CD4-positive, alpha-beta T cell treated with Interferon alpha-2 for 1 hour (primary cell): ENCODE data around the gene PACRGL.

ENCODE experiments used
- DNase-seq, 2 donors: peaks; one replicate each; pipeline ENCODE4 v3.0.0-alpha.2; 2020 to 2022

PACRGL gene

GRCh38 chr4:20700007-20700761, at the start of gene PACRGL:
PACRGL (plus strand) TSS chr4:20700458; CDS start chr4:20704482, 4,024 bp downstream.
- peak; percentile 92 to 93 for DNase-seq

DNA sequence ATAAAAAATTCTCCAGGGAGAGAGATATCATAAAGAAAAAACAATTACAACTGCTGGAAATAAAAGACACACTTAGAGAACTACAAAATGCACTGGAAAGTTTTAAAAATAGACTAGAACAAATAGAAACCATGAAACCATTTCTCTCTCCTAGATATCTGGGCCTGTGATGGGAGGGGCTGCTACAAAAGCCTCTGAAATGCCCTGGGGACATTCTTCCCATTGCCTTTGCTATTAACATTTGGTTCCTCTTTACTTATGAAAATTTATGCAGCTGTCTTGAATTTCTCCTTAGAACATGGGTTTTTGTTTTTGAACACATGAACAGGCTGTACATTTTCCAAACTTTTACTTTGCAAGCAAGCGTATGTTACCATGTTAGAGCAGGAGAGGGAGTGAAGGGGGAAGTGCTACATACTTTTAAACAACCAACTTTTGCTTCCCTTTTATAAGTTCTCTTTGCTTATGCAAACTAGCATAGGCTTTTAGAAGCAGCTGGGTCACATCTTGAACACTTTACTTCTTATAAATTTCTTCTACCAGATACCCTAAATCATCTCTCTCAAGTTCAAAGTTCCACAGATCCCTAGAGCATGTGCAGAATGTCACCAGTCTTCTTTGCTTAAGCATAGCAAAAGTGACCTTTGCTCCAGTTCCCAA, 47.9 kb upstream of the PACRGL start:
- no peak for DNase-seq

- no peak for DNase-seq
These were observed 41.8 kb upstream of the PACRGL start for GRCh38 chr4:20658456-20658855.

DNA sequence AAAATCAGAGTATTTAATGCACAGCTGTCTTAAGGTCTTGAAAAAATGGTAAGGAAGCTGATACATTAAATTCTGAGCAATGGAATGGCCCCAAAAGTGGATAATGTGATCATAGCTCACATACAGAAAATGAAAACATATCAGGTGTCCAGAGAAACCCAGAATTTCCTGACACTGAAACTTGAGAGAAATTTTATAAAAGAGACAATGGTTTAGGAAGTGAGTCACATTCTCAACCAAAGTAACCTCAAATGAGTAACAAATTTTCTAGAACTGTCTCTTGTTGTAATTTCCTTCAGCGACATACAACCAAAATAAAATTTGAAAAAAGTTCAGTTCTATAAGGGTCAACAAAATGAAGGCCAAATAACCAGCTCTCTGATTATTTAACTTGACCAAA, 37.4 kb upstream of the PACRGL start:
- DNase-seq, result no peak

DNA sequence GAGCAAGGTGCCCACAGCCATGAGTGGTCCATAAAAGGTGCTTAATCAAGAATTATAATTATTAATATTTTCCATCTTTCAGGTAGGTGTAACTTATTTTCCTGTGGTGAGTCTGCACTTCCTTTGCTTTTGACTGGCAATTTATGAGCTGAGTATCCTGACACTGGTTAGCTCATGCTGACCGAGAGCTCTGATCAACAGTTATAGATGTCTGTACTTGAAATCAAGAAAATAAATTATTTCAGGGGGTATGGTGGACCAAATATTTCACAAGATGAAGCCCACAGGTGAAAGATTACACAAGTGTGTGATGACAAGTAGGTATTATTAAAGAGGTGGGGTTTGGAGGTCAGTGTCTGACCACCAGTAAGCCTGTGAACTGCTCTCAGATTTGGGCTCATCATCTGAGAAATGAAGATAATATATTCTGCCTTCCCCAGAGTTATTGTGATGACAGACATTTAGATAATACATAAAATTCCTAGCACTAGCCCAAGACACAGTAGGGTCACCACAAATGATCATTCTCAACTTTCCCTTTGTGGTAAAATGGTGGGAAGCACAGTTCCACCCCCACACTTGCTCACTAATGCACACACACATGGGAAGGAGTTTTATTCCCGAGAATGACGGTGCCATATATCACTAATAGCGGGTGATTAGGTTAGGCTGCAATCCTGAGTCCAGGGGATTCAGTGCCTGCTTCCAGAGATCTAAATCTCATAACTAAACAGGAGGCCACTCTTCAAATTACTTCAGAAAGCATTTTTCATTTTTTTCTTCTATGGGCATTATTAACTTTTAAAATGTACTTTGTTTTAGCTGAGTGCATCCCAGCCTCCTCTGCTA, 34.0 kb upstream of the PACRGL start:
- no peak for DNase-seq

DNA sequence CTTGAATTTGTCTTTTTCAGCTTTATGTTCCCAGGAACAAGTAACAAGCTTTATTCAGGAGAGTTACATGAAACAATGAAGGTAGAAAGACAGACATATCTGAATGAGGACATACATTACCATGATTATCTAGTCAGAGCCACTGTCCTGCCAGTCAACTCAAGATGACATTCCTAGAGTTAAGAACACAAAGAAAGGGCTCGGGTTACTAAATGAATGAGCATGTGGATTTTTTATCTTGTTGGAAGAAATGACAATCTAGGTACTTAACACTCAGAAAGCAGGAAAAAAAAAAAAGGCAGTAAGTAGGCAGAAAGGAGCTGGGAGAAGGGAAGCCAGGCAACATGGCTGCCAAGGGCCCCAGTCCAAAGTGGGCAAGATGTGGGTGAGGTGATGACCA, 28.0 kb upstream of the PACRGL start:
- DNase-seq, result no peak

GRCh38 chr4:20675786-20676185, 24.5 kb upstream of the PACRGL start:
- DNase-seq, result no peak

DNA sequence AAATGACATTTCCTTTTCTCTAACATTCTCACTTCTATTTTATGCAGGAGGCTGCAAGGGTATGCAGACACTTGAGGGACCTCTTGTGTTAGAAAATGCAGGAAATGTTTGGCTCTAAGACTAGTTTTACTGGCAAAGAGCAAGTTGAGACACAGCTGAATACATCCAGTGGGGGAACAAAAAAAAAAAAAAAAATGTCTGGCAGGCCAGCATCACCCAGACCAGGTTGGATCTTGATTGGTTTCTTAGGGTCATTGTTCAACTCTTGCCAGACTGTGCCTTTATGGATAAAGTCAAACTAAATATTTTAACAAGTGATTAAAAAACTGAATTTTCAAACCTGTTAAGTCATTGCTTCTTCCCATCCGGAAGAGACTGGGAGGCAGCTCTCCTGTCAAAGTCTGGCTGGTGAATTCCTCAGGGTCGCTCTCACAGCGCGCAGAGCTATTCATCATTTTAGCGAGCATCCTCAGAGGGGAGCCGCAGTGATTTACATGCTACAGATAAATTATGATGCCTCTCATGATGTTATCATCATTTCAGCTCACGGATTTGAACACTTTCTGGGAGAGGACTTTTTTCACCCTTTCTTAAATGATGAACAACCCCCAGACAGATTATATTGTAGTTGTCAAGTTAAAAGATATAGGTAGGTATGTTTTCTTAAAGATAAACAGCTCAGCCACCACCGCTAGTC, 23.6 kb upstream of the PACRGL start:
- no peak for DNase-seq

DNA sequence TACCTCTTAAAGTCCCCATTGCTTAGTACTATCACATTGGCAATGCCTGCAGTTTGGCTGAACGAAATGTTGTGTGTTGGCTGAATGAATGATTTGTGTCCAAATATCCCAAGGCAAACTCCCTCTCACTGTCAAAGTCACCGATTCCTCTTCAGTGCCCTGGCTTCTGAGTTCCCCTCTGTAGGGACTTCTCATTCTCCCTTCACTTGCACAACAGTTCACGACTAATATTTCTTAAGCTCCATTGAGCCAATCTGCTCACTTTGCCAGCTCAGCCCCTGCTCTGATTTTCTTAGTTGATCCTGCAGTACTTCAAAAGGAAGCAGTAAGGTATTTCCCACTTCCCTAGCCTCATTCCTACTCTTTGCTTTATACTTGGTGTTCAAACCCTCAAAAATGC, 21.9 kb upstream of the PACRGL start:
- DNase-seq, result no peak

- no peak for DNase-seq
These were observed 20.3 kb upstream of the PACRGL start for GRCh38 chr4:20679951-20680350.

DNA sequence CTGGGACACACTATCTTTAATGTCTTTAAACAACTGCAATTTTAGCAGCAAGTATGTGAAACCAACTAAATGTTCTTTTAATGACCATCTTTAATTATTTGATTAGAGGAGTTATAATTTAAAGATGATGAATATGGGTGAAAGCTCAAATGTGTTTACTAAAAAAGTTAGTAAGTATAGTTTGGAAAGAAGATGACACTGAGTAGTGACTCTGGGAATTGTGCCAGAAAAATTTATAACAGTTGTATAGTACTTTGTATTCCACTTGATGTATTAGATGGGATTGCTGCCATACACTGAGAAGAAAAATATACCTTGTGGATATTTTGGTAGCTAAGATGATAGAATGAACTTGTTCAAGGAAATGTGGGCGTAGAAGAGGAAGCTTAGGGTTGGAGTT, 19.5 kb upstream of the PACRGL start:
- no peak for DNase-seq

DNA sequence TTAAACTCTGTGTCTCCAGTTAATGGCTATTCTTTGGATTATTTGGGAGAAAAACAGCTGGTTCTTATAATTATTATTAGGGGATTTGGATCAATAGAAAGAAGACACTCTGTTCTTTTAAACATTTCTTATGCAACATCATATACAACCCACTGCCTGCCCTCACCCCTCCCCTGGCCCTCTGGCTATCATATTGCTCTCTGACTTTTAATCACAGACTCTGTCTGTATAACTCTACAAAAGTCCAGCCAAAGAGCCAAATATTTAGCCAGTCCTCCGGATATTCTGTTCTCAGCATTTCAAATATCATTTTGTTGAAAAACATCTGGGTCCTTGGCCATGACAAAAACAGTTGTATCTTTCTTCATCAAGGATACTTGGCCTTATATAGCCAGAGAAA, 19.0 kb upstream of the PACRGL start:
- no peak for DNase-seq

DNA sequence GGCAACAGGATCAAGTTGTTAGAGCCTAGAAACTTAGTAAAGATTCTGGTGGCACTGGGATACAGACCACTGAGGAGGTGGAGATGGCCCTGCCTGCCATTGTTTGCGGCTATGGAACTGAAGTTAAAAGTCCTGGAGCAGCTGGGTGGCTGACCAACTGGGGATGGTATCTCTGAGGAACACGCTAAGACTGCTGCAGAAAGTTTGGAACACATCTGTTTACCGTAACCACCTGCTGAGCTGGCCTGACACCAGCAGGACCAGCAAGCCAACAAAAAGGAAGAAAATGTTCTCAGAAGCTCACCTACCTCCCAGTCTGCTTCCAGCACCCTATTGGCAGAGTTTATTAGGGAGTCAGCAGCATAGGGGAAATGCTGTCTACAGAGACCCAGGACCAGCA, 17.4 kb upstream of the PACRGL start:
- no peak for DNase-seq

GRCh38 chr4:20683766-20684165, 16.5 kb upstream of the PACRGL start:
- DNase-seq, result no peak

DNA sequence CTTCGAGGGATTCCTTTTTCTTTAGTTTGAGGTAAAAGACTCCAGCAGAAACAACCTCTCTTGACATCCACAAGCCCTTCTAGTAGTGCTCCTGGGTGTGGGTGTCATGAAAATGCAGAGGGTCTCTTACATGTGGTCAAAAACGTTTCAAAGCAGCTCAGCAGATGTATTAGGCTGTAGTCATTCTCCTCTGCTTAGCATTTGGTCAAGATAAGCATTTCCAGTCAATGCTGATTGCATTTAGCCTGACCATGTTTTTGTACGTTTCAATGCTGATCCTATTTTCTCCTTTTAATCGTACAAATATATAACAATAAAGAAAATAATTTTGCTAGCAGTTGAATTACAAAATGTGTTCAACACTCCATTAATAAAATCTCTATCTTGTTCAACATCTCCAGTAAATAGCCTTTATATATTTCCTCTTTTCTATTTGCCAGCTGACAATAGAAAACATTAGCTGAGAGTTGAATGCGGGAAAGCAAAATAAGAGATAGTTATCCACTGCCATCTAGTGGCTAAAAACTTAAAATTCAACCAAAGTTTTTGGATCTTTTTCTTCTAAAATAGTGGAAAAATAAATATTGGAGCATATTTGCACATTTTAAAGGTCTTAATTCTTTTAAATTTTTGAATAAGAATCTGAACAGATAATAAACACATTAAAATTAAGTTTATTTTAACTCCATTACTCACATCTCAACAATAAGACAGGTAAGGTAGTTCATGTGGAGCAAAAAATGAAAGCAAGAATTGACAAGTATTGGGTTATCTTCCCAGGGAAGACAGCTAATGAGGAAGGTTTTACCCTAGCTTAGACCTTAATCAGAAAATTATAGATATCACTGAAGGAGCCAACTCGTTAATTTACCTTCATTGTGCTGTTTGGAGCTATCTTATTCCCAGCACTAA, 15.2 kb upstream of the PACRGL start:
- peak in 1 of 2 donors; percentile 31 for DNase-seq

- DNase-seq, result no peak
These were observed 12.4 kb upstream of the PACRGL start for GRCh38 chr4:20687864-20688263.

DNA sequence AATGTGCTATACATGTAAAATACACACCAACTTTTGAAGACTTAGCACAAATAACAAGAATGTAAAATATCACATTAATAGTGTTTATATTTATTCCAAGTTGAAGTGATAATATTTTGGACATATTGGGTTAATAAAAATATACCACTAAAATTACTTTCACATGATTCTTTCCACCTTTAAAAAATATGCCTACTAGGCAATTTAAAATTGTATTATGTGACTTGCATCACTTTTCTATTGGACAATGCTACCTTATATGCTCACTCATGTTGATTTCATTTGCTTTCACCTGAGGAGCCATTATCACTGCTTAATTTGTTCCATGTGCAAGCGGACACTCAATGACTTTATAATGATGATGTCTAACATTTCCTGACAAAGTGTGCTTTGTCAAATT, 3.4 kb upstream of the PACRGL start:
- no peak for DNase-seq

DNA sequence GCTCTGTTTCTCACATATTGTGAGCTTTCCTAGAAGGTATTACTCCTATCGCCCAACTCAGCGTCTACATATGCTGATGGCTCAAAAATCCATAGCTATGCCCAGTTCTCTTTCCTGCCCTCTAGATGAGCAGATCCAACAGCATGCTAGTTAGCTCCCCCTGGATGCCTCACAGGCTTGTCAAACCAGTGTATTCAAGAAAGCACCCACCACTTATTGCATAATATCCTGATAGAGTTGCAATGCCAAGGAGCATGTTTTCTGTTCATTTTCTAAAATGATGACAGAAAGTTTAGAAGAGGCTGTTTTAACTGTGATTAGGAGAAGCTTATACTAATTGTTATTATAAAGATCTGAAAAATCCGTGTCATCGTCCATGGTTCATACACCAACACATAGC, 1.9 kb upstream of the PACRGL start:
- no peak for DNase-seq

GRCh38 chr4:20698820-20699219, 1.4 kb upstream of the PACRGL start:
- DNase-seq, result no peak

DNA sequence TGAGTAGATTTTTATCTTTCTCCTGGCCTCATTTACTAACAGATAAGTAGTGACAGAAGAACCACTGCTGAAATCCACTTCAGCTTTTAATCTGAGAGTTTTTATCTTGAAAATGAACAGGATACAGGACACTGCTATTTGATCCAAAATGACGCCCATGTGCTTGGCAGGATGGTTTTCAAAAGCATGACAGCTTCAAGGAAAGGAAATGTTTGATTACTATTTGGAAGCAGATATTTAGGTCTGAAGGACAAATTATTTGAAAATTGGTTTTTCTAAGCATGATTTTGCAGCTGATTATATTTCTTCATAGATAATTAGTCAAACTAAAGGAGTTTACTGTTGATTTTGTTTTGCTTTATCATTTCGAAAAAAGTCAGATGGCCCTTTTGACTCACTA, 11.1 kb downstream of the PACRGL start:
- no peak for DNase-seq

- no peak for DNase-seq
These were observed 22.8 kb downstream of the PACRGL start for GRCh38 chr4:20723019-20723418.

DNA sequence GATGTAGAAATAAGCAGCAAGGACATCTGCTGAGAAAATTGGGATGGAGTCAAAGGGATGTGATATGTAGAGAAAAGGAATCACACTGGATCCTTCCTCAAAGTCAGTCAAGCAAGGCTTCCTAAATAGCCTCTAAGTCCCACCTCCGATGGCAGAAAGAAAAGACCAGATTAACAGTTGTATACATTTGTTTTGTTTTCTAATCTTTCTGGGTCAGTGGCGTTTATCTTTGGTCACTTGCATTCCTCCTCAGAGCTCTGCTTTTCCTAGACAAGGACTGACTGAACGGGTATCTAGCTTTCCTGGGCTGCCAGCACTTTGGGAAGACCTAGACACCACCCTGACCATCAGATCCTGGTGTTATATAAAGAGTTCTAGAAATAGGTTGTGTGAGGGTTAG, 23.2 kb downstream of the PACRGL start:
- no peak for DNase-seq
